OCI-LY3 (cell line): ENCODE results near the gene TANC2.

Source experiments
- H2AFZ ChIP-seq: fragments of 200-600, 300-600 bp; shearing (Covaris generic); 2 replicates; pipeline ENCODE4 v1.6.0; 2014; ENCODE audit warnings: antibody characterized with exemption, low read depth, low read length
- H3K27ac ChIP-seq: fragments of 200-600, 300-600 bp; sonication (generic); 2 replicates; pipeline ENCODE4 v1.5.1; 2014; ENCODE audit warnings: mild to moderate bottlenecking, low read length, moderate library complexity, mixed read lengths
- H3K27me3 ChIP-seq: fragments of 200-600, 300-600 bp; sonication (generic); 2 replicates; pipeline ENCODE4 v1.6.1; 2014; ENCODE audit warnings: low read depth, low read length, mixed read lengths
- H3K36me3 ChIP-seq: fragments of 200-600, 300-600 bp; sonication (generic); replicated peaks from 2 replicates; pipeline ENCODE3; 2014; ENCODE audit warnings: low read depth, low read length, mixed read lengths
- H3K4me1 ChIP-seq: fragments of 300-600, 200-600 bp; sonication (generic); 2 replicates; pipeline ENCODE4 v1.6.1; 2014; ENCODE audit warnings: low read length, mixed read lengths
- H3K4me2 ChIP-seq: fragments of 200-600, 300-600 bp; sonication (generic); 2 replicates; pipeline ENCODE4 v1.6.1; 2014; ENCODE audit warnings: low read length, mixed read lengths
- H3K4me3 ChIP-seq: fragments of 300-600, 200-600 bp; sonication (generic); 2 replicates; pipeline ENCODE4 v1.5.1; 2014; ENCODE audit warnings: antibody characterized with exemption, mild to moderate bottlenecking, low read length, moderate library complexity
- H3K79me2 ChIP-seq: fragments of 300-600, 200-600 bp; shearing (Covaris generic); 2 replicates; pipeline ENCODE4 v1.6.1; 2014; ENCODE audit warnings: mild to moderate bottlenecking, low read length, mixed read lengths
- H3K9ac ChIP-seq: fragments of 300-600, 200-600 bp; shearing (Covaris generic); 2 replicates; pipeline ENCODE4 v1.6.0; 2014; ENCODE audit warnings: mild to moderate bottlenecking, low read length, moderate library complexity
- H3K9me3 ChIP-seq: fragments of 200-600, 300-600 bp; shearing (Covaris generic); 2 replicates; pipeline ENCODE4 v1.6.1; 2014; ENCODE audit warnings: low read length, mixed read lengths; ENCODE audit not compliant: insufficient read depth
- H4K20me1 ChIP-seq: fragments of 200-600, 300-600 bp; sonication (generic); 2 replicates; pipeline ENCODE4 v1.6.1; 2016; ENCODE audit warnings: low read length, mixed read lengths; ENCODE audit not compliant: insufficient read depth
- EZH2phosphoT487 ChIP-seq: fragments of 200-600 bp; shearing (Covaris generic); IDR thresholded peaks from 2 replicates; pipeline ENCODE4 v1.6.1; 2018; ENCODE audit warnings: antibody characterized with exemption, mixed run types, low read depth
- TF ChIP-seq, protein P1 (sequence below): fragments of 200-600, 300-600 bp; sonication (generic); IDR thresholded peaks from 2 replicates; pipeline ENCODE4 v1.5.1; 2014; ENCODE audit warnings: antibody characterized with exemption, low read length, low read depth

TANC2 gene

DNA sequence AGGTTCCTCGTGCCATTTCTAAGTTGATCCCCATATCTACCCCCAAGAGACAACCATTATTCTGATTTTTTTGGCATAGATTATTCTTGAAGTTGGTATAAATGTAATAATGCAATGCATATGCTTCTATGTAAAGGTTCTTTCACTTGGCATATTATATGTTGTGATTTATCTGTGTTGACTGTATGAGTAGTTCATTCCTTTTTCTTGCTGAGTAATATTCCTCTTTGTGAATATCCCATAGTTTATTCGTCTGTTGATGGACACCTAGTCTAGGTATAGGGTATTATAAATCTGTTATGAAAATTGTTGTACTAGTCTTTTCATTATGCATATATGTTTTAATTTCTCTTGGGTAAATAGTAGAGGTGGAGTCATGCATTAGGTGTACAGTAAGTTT lies 36.6 kb downstream of the TANC2 start:
- Histone ChIP-seq H3K9me3 (no peaks in the 10 kb centered on the region), H2AFZ (no peak overlapping the region), H3K79me2 (no peaks in the 10 kb centered on the region), H3K27ac (no peak overlapping the region), H3K4me1 (no peaks in the 10 kb centered on the region), H3K27me3 (no peaks in the 10 kb centered on the region), H3K4me2 (no peak overlapping the region), H3K9ac (no peak overlapping the region), H3K4me3 (no peak overlapping the region), H4K20me1 (no peaks in the 10 kb centered on the region), H3K36me3 (no peaks in the 10 kb centered on the region)
- no peak for TF ChIP-seq EZH2phosphoT487
- TF ChIP-seq, protein P1, sequence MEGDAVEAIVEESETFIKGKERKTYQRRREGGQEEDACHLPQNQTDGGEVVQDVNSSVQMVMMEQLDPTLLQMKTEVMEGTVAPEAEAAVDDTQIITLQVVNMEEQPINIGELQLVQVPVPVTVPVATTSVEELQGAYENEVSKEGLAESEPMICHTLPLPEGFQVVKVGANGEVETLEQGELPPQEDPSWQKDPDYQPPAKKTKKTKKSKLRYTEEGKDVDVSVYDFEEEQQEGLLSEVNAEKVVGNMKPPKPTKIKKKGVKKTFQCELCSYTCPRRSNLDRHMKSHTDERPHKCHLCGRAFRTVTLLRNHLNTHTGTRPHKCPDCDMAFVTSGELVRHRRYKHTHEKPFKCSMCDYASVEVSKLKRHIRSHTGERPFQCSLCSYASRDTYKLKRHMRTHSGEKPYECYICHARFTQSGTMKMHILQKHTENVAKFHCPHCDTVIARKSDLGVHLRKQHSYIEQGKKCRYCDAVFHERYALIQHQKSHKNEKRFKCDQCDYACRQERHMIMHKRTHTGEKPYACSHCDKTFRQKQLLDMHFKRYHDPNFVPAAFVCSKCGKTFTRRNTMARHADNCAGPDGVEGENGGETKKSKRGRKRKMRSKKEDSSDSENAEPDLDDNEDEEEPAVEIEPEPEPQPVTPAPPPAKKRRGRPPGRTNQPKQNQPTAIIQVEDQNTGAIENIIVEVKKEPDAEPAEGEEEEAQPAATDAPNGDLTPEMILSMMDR = no peak

DNA sequence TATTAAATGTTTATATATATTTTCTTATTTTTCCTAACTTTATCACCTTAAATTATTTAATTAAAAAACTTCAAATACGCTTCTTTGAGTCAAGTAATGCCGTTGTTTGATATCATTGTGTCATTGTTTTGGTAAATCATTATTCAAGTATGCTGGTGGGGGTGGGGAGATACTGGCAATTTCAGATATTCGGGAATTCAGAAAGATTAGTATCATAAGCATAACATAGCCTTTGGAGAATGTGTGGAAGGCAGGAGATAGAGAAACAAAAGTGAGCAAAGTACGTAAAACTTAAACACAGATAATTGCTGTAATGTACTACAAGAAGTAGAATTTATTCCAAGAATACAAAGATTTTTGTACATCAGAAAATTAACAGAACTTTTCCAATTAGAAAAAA lies 49.8 kb downstream of the TANC2 start:
- Histone ChIP-seq H3K79me2 (no peaks in the 10 kb centered on the region), H3K9me3 (peaks cover 3% of the 10 kb centered on the region; the same call in 1 of the 2 replicates), H3K4me1 (no peaks in the 10 kb centered on the region), H3K36me3 (no peaks in the 10 kb centered on the region), H2AFZ (no peak overlapping the region), H3K4me2 (no peak overlapping the region), H3K27ac (no peak overlapping the region), H3K4me3 (no peak overlapping the region), H3K27me3 (no peaks in the 10 kb centered on the region), H4K20me1 (no peaks in the 10 kb centered on the region), H3K9ac (no peak overlapping the region)
- no peak for TF ChIP-seq EZH2phosphoT487
- TF ChIP-seq, protein P1 = no peak
